GM12878 (cell line): ENCODE data around the gene CCDC191. TPM values are rescaled to one million over a fixed set of nuclear protein-coding genes. Genes with fewer than 3 reads are reported as not detected.

Experiments used
- ATAC-seq: fragments of 200-7000 bp; cut with Tn5 transposase; 3 replicates; pipeline ENCODE4 v1.9.1; 2020; ENCODE audit warnings: mild to moderate bottlenecking, moderate library complexity
- BruUV-seq: library from RNA; stranded (reverse); fragments of 400-500 nt; replicated peaks from 2 replicates; lab custom pipeline; 2021; lab: Mats Ljungman, UMichigan
- CTCF ChIA-PET: fragments of 300-600 bp; sonication (Branson Sonifier 250); formaldehyde crosslinking; extraction: SDS; loops from one replicate; lab custom pipeline; 2021; ENCODE audit warnings: inconsistent platforms; lab: Yijun Ruan, JAX
- POLR2A ChIA-PET: fragments of 350-600 bp; formaldehyde crosslinking; extraction: SDS; loops from one replicate; lab custom pipeline; 2021; ENCODE audit warnings: inconsistent platforms; lab: Charles Lee
- RAD21 ChIA-PET: fragments of 300-600 bp; sonication (Branson Sonifier 250); formaldehyde crosslinking; loops from one replicate; lab custom pipeline; 2023; ENCODE audit warnings: antibody characterized with exemption; ENCODE audit not compliant: unreplicated experiment; lab: Charles Lee
- SMC1A ChIA-PET: fragments of 300-600 bp; sonication (Branson Sonifier 250); formaldehyde crosslinking; loops from one replicate; lab custom pipeline; 2023; ENCODE audit not compliant: unreplicated experiment, uncharacterized antibody; lab: Charles Lee
- DNase-seq: peaks from one replicate; pipeline ENCODE4 v3.0.0-alpha.2; 2011; ENCODE audit warnings: low read depth, low spot score
- FAIRE-seq: peaks from 3 replicates; lab custom pipeline; 2011; peaks lifted over from hg19 to GRCh38; lab: Jason Lieb, UNC
- H2AFZ ChIP-seq: 2 replicates; pipeline ENCODE4 v1.6.0; 2011; ENCODE audit warnings: low read depth, low read length, control low read depth; ENCODE audit not compliant: control insufficient read depth
- H3K27ac ChIP-seq: 2 replicates; pipeline ENCODE4 v1.5.1; 2011; ENCODE audit warnings: control low read depth; ENCODE audit not compliant: control insufficient read depth, insufficient read depth
- H3K27me3 ChIP-seq, 2 experiments: replicated peaks in 1 of 2; 2 replicates each; pipeline versions ENCODE4 v1.6.0 to v1.6.1; 2011; ENCODE audit warnings: low read length in 1 of 2; ENCODE audit not compliant: control insufficient read depth in 2 of 2, insufficient read depth in 2 of 2
- H3K36me3 ChIP-seq, 2 experiments: 2 replicates each; pipeline ENCODE4 v1.5.1; 2011; ENCODE audit warnings: low read length in 1 of 2; ENCODE audit not compliant: control insufficient read depth in 2 of 2, insufficient read depth in 2 of 2
- H3K4me1 ChIP-seq: 2 replicates; pipeline ENCODE4 v1.6.1; 2011; ENCODE audit warnings: mild to moderate bottlenecking, low read length, moderate library complexity, mixed read lengths; ENCODE audit not compliant: control insufficient read depth, insufficient read depth
- H3K4me2 ChIP-seq: 2 replicates; pipeline ENCODE4 v1.6.0; 2011; ENCODE audit warnings: control low read depth; ENCODE audit not compliant: control insufficient read depth, insufficient read depth
- H3K4me3 ChIP-seq: fragments of 200-600 bp; sonication (generic); 2 replicates; pipeline ENCODE4 v1.5.1; 2016
- H3K79me2 ChIP-seq: 2 replicates; pipeline ENCODE4 v1.6.0; 2011; ENCODE audit warnings: low read length; ENCODE audit not compliant: control insufficient read depth, insufficient read depth
- H3K9ac ChIP-seq: 2 replicates; pipeline ENCODE4 v1.8.0; 2011; ENCODE audit warnings: low read length, control low read depth, mixed read lengths; ENCODE audit not compliant: control insufficient read depth, insufficient read depth
- H3K9me3 ChIP-seq: replicated peaks from 3 replicates; pipeline ENCODE4 v1.5.1; 2011; ENCODE audit warnings: mild to moderate bottlenecking, low read length; ENCODE audit not compliant: control insufficient read depth, insufficient read depth
- H4K20me1 ChIP-seq: 2 replicates; pipeline ENCODE4 v1.6.0; 2011; ENCODE audit not compliant: control insufficient read depth, insufficient read depth
- ATF3 ChIP-seq: IDR thresholded peaks from 2 replicates; pipeline ENCODE4 v1.6.1; 2011; ENCODE audit warnings: low read depth, mild to moderate bottlenecking, low read length, moderate library complexity, borderline replicate concordance; ENCODE audit errors: extremely low read depth
- RCOR1 ChIP-seq: conservative IDR thresholded peaks from 2 replicates; pipeline ENCODE4 v1.6.1; 2012; ENCODE audit warnings: low read depth, low read length, improper control_type of control experiment
- SMAD5 ChIP-seq: IDR thresholded peaks from 2 replicates; pipeline ENCODE4 v1.6.1; 2016; ENCODE audit warnings: antibody characterized with exemption, low read depth
- WGBS: methylation state at CpG from one replicate; pipeline ENCODE4 v1.1.6; 2016; ENCODE audit warnings: low lambda C conversion rate; ENCODE audit not compliant: insufficient replicate concordance, insufficient coverage; ENCODE audit errors: missing lambda C conversion rate; 5-methylcytosine and 5-hydroxymethylcytosine counted together
- in situ Hi-C: fragments of 300-500 bp; cut with MboI; formaldehyde crosslinking; loops from 9 replicates; pipeline ENCODE4 v1.14.3; 2018; ENCODE audit warnings: mixed read lengths
- intact Hi-C: fragments of 100-400 bp; cut with micrococcal nuclease; formaldehyde crosslinking; loops from one replicate; pipeline ENCODE4 v1.14.2; 2022; ENCODE audit not compliant: unreplicated experiment
- polyA plus RNA-seq, 11 experiments: library from polyadenylated mRNA; depleted of rRNA in 4 of 11; unstranded in 6 of 11; stranded (reverse) in 5 of 11; fragments of >200 nt; fragmentation: Nextera tagmentation in 4 of 11; fragmentation: Illumina TruSeq in 1 of 11; extraction: Ambion mirVana in 4 of 11; extraction: Trizol in 1 of 11; gene quantifications; 1 replicate in 1 of 11; 2 replicates in 10 of 11; pipeline versions ENCODE4 v1.2.1 to v1.2.3, GENCODE V29; 2011 to 2016; ENCODE audit warnings: inconsistent platforms in 2 of 11, missing spikeins in 2 of 11, low read depth in 1 of 11
- total RNA-seq, 4 experiments: library from RNA; depleted of rRNA in 3 of 4; stranded (reverse); fragments of >200 nt in 3 of 4; fragmentation: Illumina TruSeq in 1 of 4; extraction: Trizol in 1 of 4; gene quantifications; 2 replicates each; pipeline versions ENCODE4 v1.2.1 to v1.2.3, GENCODE V29; 2013 to 2021

CCDC191 gene
- total and polyA plus RNA-seq, 10 of the 15 experiments (the other 5 are each of a cell fraction or from before 2014, with no cell fraction given), result 1.2 to 2.9 (median 1.7) TPM

- no peaks in the 10 kb centered on the region for H4K20me1 ChIP-seq
- CTCF ChIA-PET, result interaction anchor here (0.7 kb wide), 1 partner anchor 267 kb away, joined by 3 read pairs; no protein-coding TSS in a partner anchor
- FAIRE-seq (no peak), DNase-seq (no peak), ATAC-seq (no peak)
- no peak overlapping the region for H3K9ac ChIP-seq
- intact Hi-C loops, result no loop called here
- 0% methylated on average over 1 of the region's 4 CpGs for WGBS
- SMC1A ChIA-PET, result no interaction called here
- H2AFZ ChIP-seq, result no peak overlapping the region
- H3K27me3 ChIP-seq, result no peaks in the 10 kb centered on the region
- TF ChIP-seq RCOR1, result no peak
- H3K4me3 ChIP-seq, result no peak overlapping the region
- no peak overlapping the region for H3K27ac ChIP-seq
- in situ Hi-C loops, result no loop called here
- no peaks in the 10 kb centered on the region for H3K36me3 ChIP-seq
- POLR2A ChIA-PET, result no interaction called here
- H3K79me2 ChIP-seq, result no peaks in the 10 kb centered on the region
- RAD21 ChIA-PET, result no interaction called here
- H3K4me1 ChIP-seq, result no peaks in the 10 kb centered on the region
- no TSS peak for BruUV-seq
- H3K9me3 ChIP-seq, result no peaks in the 10 kb centered on the region
- H3K4me2 ChIP-seq, result no peak overlapping the region
These were observed 47.5 kb upstream of the CCDC191 start for GRCh38 chr3:114103858-114104257.

GRCh38 chr3:114103181-114103580 lies 46.9 kb upstream of the CCDC191 start:
- no peaks in the 10 kb centered on the region for H3K4me1 ChIP-seq
- no peak for DNase-seq
- intact Hi-C loops (no loop called here), in situ Hi-C loops (no loop called here)
- FAIRE-seq, result no peak
- H3K4me2 ChIP-seq, result no peak overlapping the region
- H3K9ac ChIP-seq, result no peak overlapping the region
- no peaks in the 10 kb centered on the region for H3K9me3 ChIP-seq
- ATAC-seq, result no peak
- no peaks in the 10 kb centered on the region for H4K20me1 ChIP-seq
- no peak overlapping the region for H3K4me3 ChIP-seq
- WGBS, result 86% methylated on average over 26 of the region's 27 CpGs
- no peak overlapping the region for H2AFZ ChIP-seq
- POLR2A ChIA-PET, result no interaction called here
- SMC1A ChIA-PET, result no interaction called here
- no peak overlapping the region for H3K27ac ChIP-seq
- CTCF ChIA-PET, result no interaction called here
- RAD21 ChIA-PET, result no interaction called here
- TF ChIP-seq SMAD5, result no peak
- TF ChIP-seq ATF3, result no peak
- H3K79me2 ChIP-seq, result no peaks in the 10 kb centered on the region
- BruUV-seq, result no TSS peak
- no peaks in the 10 kb centered on the region for H3K36me3 ChIP-seq
- no peaks in the 10 kb centered on the region for H3K27me3 ChIP-seq
